Activated CD4-positive, alpha-beta T cell treated with anti-CD3 and anti-CD28 coated beads, Interleukin-2, amount 10 ng/mL, durations not matched to agents 7 days and 5 days (primary cell): Measurements from ENCODE around the gene BACE1. TPM values are rescaled to one million over a fixed set of nuclear protein-coding genes. Genes with fewer than 3 reads are reported as not detected.
"Not testable (repeated sequence)": the region's sequence is repeated elsewhere in the genome, so short reads cannot be mapped to it uniquely, and the experiment has no call there.

Experiments used
- CTCF ChIA-PET: fragments of 350-600 bp; sonication (Branson Sonifier 250); formaldehyde crosslinking; loops from one replicate; lab custom pipeline; 2021; ENCODE audit warnings: antibody characterized with exemption; lab: Charles Lee
- POLR2A ChIA-PET: fragments of 350-600 bp; sonication (Branson Sonifier 250); formaldehyde crosslinking; loops from one replicate; lab custom pipeline; 2021; ENCODE audit warnings: antibody characterized with exemption; lab: Charles Lee
- DNase-seq: peaks from one replicate; pipeline ENCODE4 v3.0.0-alpha.2; 2020
- H3K27ac Mint-ChIP-seq: one replicate; pipeline ENCODE4 v1.8.0; 2021; ENCODE audit warnings: mild to moderate bottlenecking, moderate library complexity, mixed read lengths
- H3K27me3 Mint-ChIP-seq: one replicate; pipeline ENCODE4 v1.8.0; 2021; ENCODE audit warnings: mixed read lengths
- H3K36me3 Mint-ChIP-seq: one replicate; pipeline ENCODE4 v1.8.0; 2021; ENCODE audit warnings: low read depth, mixed read lengths
- H3K4me1 Mint-ChIP-seq: one replicate; pipeline ENCODE4 v1.8.0; 2021; ENCODE audit warnings: mixed read lengths
- H3K4me3 Mint-ChIP-seq: one replicate; pipeline ENCODE4 v1.8.0; 2021; ENCODE audit warnings: mild to moderate bottlenecking, moderate library complexity, mixed read lengths
- H3K9me3 Mint-ChIP-seq: one replicate; pipeline ENCODE4 v1.8.0; 2021; ENCODE audit warnings: mixed read lengths
- total RNA-seq, 2 experiments: library from RNA; stranded (reverse); gene quantifications; one replicate each; pipeline ENCODE4 v1.2.3, GENCODE V29; 2021

Gene BACE1
- total RNA-seq, 2 experiments from 2014 or later = 0.25 to 0.48 TPM

DNA sequence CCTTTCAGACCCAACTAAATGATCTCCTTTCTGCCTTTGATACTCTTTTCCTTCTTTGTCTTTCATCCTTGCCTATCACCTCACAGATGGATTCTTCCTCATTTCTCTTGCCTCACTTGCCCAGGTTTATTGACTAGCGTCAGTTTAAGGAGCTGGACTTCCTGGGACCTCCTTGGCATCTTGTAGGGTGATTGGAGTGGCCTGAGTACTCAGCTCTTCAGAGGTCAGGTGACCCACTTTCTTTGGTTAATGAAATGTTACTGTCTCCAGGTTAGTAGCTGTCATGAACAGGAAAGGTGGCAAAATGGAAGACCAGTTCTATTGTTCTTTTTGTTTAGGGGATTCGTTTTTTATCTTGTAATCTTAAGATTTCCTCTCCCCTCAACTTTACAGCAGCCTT, 29.5 kb downstream of the BACE1 start:
- CTCF ChIA-PET = interaction anchor here (1.1 kb wide), 1 partner anchor 14 kb away, joined by 5 read pairs; no protein-coding TSS in a partner anchor

GRCh38 chr11:117284053-117284452, 32.0 kb downstream of the BACE1 start:
- Mint-ChIP-seq H3K4me1 (peaks cover 17% of the 10 kb centered on the region), H3K27ac (no peak overlapping the region), H3K27me3 (no peaks in the 10 kb centered on the region), H3K4me3 (no peak overlapping the region), H3K36me3 (peaks cover 34% of the 10 kb centered on the region), H3K9me3 (no peaks in the 10 kb centered on the region)
- no peak for DNase-seq
- ChIA-PET CTCF (no interaction called here), POLR2A (no interaction called here)

More for the DNA sequence above, 29.5 kb downstream of the BACE1 start:
- Mint-ChIP-seq H3K27ac (no peak overlapping the region), H3K9me3 (no peaks in the 10 kb centered on the region), H3K4me3 (no peak overlapping the region), H3K27me3 (no peaks in the 10 kb centered on the region), H3K4me1 (peaks cover 2% of the 10 kb centered on the region), H3K36me3 (peaks cover 33% of the 10 kb centered on the region)
- DNase-seq = no peak
- POLR2A ChIA-PET = no interaction called here

DNA sequence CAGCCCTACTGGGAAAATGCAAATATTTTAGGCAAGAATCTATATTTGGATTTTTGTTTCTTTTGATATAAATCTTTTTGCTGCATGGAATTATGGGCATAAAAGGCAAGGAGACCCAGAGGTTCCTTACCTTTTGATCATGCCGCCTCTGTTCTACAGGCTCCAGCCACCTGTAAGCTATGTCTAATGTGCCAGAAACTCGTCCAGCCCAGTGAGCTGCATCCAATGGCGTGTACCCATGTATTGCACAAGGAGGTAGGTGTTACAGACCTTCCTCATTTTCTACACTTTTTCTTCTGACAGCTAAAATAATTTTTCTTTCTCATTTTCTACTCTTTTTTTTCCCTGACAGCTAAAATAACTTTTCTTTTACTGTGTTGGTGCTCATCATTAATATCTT, 33.1 kb downstream of the BACE1 start:
- Mint-ChIP-seq H3K27me3 (no peaks in the 10 kb centered on the region), H3K9me3 (no peaks in the 10 kb centered on the region), H3K36me3 (peaks cover 34% of the 10 kb centered on the region), H3K4me1 (peaks cover 21% of the 10 kb centered on the region), H3K4me3 (no peak overlapping the region), H3K27ac (no peak overlapping the region)
- POLR2A ChIA-PET = no interaction called here
- CTCF ChIA-PET = interaction anchor here (0.6 to 0.7 kb wide), 3 partner anchors 12 to 680 kb away, joined by 3 read pairs; no protein-coding TSS in a partner anchor
- no peak for DNase-seq

- POLR2A ChIA-PET = no interaction called here
- no peak for DNase-seq
- CTCF ChIA-PET = no interaction called here
- Mint-ChIP-seq H3K36me3 (peaks cover 34% of the 10 kb centered on the region), H3K9me3 (no peaks in the 10 kb centered on the region), H3K27ac (peak overlapping the region; percentile 19), H3K4me3 (no peak overlapping the region), H3K4me1 (peaks cover 21% of the 10 kb centered on the region), H3K27me3 (no peaks in the 10 kb centered on the region)
These were observed 34.2 kb downstream of the BACE1 start for GRCh38 chr11:117281869-117282268.

DNA sequence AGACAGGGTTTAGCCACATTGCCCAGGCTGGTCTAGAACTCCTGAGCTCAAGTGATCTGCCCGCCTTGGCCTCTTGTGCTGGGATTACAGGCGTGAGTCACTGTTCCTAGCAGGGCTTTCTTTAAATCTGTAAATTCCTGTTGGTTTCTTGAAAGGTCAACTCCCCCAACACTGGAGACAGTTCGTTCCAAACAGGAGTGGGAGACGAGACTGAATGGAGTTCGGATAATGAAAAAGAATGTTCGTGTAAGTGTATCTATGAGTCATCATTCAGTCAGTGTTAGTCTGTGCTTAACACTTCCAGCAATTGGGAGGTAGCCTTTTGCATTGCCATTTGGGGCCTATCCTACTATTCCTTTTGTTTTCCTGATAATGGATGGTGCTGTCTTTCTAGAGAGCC, 34.9 kb downstream of the BACE1 start:
- DNase-seq = no peak
- Mint-ChIP-seq H3K4me1 (peaks cover 21% of the 10 kb centered on the region), H3K27me3 (no peaks in the 10 kb centered on the region), H3K9me3 (no peaks in the 10 kb centered on the region), H3K36me3 (peaks cover 30% of the 10 kb centered on the region), H3K4me3 (no peak overlapping the region), H3K27ac (no peak overlapping the region)
- CTCF ChIA-PET = no interaction called here
- POLR2A ChIA-PET = no interaction called here

DNA sequence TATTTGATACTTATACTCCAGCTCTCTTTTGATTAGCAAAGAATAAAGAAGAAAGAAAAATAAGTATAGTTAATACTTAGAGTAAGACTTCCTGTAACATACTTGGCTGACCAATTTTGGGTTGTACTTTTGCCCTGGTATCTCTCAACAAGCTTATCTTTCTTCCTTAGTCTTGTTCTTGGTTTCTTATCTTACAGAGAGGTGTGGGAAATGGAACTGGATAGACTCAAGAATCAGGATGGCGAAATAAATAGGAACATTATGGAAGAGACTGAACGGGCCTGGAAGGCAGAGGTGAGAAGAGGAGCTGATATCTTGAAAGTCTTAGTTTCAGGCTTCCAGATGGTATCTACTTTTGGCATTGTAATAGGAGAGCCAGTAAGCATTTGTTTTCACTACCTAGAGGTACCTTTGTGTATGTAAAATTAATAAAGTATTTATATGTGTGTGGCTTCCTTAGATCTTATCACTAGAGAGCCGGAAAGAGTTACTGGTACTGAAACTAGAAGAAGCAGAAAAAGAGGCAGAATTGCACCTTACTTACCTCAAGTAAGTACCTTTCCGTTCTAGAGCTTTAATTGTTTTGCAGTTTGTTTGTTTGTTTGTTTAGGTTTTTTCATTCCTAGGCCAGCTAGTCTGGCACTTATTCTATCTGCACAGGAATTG, 36.2 kb downstream of the BACE1 start:
- POLR2A ChIA-PET = no interaction called here
- peak overlapping the region; percentile 89 for H3K27ac Mint-ChIP-seq
- no peaks in the 10 kb centered on the region for H3K9me3 Mint-ChIP-seq
- H3K4me1 Mint-ChIP-seq = peaks cover 32% of the 10 kb centered on the region
- peak overlapping the region; percentile 50 for H3K4me3 Mint-ChIP-seq
- peaks cover 27% of the 10 kb centered on the region for H3K36me3 Mint-ChIP-seq
- CTCF ChIA-PET = no interaction called here
- no peak for DNase-seq
- no peaks in the 10 kb centered on the region for H3K27me3 Mint-ChIP-seq

DNA sequence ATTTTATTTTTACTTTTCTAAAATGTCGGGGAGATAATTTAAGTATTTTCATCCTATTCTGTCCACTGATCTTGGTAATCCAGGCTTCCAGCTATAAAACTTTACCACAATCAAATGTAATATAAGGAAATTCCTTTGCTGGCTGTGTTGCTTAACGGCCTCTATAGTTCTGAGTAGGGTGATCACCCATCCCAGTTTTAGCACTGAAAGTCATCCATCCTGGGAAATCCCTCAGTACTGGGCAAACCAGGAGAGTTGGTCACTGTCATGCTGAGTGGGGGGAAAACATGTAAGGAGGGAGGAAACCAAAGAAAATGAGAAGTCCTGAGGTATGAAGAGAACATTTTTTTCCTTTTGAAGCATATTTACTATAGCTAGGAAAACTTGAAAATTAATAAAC, 37.7 kb downstream of the BACE1 start:
- Mint-ChIP-seq H3K4me3 (no peak overlapping the region), H3K27ac (no peak overlapping the region), H3K9me3 (peaks cover 4% of the 10 kb centered on the region), H3K27me3 (no peaks in the 10 kb centered on the region), H3K36me3 (peaks cover 32% of the 10 kb centered on the region), H3K4me1 (peaks cover 33% of the 10 kb centered on the region)
- ChIA-PET POLR2A (no interaction called here), CTCF (no interaction called here)
- DNase-seq = no peak

DNA sequence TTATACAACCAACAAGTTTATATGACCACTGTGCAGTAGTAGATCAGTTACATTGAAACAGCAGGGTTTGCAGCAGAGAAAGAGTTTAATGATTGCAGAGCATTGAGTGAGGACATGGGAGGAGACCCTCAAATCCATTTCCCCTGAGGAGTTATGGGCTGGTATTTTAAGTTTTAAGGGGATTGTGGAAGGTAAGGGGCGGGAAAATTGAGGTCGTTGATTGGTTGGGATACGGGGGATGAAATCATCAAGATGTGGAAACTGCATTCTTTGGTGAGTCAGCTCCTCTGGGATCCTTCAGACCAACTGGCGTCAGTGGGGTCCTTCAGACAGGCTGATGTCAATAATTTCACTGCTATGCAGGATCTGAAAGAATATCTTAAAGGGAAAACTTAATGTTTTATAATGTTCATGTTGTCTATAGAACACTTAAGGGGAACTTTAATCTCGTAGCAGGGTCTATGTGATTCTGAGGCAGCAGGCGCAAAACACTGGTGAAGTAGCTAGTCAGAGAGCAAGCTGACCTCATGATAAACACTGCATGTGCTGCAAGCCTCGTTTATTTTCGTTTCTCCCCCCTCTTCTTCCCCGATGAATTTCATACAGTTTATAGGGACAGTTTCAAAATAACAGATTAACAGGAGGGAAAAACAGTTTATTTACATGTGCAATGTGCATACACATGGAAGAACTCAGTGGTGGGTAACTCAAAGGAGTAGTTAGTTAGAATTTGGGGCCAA, 42.3 kb downstream of the BACE1 start:
- H3K27me3 Mint-ChIP-seq = no peaks in the 10 kb centered on the region
- CTCF ChIA-PET = interaction anchor here (0.6 to 1.3 kb wide), 2 partner anchors 10 to 19 kb away, joined by 3 read pairs; no protein-coding TSS in a partner anchor
- peaks cover 7% of the 10 kb centered on the region for H3K9me3 Mint-ChIP-seq
- POLR2A ChIA-PET = no interaction called here
- H3K27ac Mint-ChIP-seq = no peak overlapping the region
- DNase-seq = no peak
- no peak overlapping the region for H3K4me3 Mint-ChIP-seq
- H3K4me1 Mint-ChIP-seq = peaks cover 14% of the 10 kb centered on the region
- peaks cover 16% of the 10 kb centered on the region for H3K36me3 Mint-ChIP-seq

DNA sequence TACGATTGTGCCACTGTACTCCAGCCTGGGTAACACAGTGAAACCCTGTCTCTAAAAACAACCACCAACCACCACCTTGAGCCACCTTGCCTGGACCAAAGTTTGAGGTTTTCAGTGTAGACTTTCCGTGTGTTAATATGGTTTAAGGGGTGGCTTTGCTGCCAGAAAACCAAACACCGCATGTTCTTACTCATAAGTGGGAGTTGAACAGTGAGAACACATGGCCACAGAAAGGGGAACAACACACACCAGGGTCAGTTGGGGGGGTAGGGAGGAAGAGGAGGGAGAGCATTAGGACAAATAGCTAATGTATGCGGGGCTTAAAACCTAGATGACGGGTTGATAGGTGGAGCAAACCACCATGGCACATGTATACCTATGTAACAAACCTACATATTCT, 43.9 kb downstream of the BACE1 start:
- H3K27ac Mint-ChIP-seq, H3K9me3 Mint-ChIP-seq, H3K27me3 Mint-ChIP-seq, H3K4me3 Mint-ChIP-seq, POLR2A ChIA-PET, DNase-seq: not testable (repeated sequence)
- peaks cover 16% of the 10 kb centered on the region for H3K36me3 Mint-ChIP-seq
- H3K4me1 Mint-ChIP-seq = peaks cover 13% of the 10 kb centered on the region
- CTCF ChIA-PET = interaction anchor here (0.7 to 1.1 kb wide), 2 partner anchors 14 to 1198 kb away, joined by 5 read pairs; no protein-coding TSS in a partner anchor

GRCh38 chr11:117271208-117271607, 44.8 kb downstream of the BACE1 start:
- peaks cover 7% of the 10 kb centered on the region for H3K9me3 Mint-ChIP-seq
- H3K27ac Mint-ChIP-seq = no peak overlapping the region
- peaks cover 13% of the 10 kb centered on the region for H3K4me1 Mint-ChIP-seq
- H3K4me3 Mint-ChIP-seq = no peak overlapping the region
- ChIA-PET POLR2A (no interaction called here), CTCF (no interaction called here)
- no peaks in the 10 kb centered on the region for H3K27me3 Mint-ChIP-seq
- H3K36me3 Mint-ChIP-seq = peaks cover 18% of the 10 kb centered on the region
- no peak for DNase-seq

- CTCF ChIA-PET = no interaction called here
- Mint-ChIP-seq H3K36me3 (peaks cover 13% of the 10 kb centered on the region), H3K27me3 (no peaks in the 10 kb centered on the region), H3K27ac (no peak overlapping the region), H3K9me3 (peaks cover 7% of the 10 kb centered on the region), H3K4me3 (no peak overlapping the region), H3K4me1 (peaks cover 2% of the 10 kb centered on the region)
- POLR2A ChIA-PET = no interaction called here
- no peak for DNase-seq
These were observed 46.2 kb downstream of the BACE1 start for GRCh38 chr11:117269856-117270255.

DNA sequence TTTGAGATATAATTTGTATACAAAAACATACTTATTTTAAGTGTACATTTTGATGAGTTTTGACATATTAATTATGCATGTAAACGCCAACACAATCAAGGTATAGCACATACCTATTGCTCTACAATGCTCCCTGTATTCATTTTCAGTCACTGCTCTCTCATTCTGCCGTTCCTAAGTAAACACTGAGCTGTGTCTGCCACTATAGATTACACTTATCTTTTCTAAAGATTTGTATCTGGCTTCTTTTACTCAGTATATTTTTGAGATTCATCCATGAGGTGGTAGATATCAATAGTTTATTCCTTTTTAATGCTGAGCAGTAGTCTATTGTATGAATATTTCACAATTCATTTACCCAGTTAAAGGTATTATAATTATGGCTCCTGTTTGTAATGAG, 50.3 kb downstream of the BACE1 start:
- ChIA-PET POLR2A (no interaction called here), CTCF (no interaction called here)
- Mint-ChIP-seq H3K27me3 (no peaks in the 10 kb centered on the region), H3K27ac (no peak overlapping the region), H3K4me3 (no peak overlapping the region), H3K9me3 (no peaks in the 10 kb centered on the region), H3K36me3 (peaks cover 8% of the 10 kb centered on the region), H3K4me1 (no peaks in the 10 kb centered on the region)
- DNase-seq = no peak

DNA sequence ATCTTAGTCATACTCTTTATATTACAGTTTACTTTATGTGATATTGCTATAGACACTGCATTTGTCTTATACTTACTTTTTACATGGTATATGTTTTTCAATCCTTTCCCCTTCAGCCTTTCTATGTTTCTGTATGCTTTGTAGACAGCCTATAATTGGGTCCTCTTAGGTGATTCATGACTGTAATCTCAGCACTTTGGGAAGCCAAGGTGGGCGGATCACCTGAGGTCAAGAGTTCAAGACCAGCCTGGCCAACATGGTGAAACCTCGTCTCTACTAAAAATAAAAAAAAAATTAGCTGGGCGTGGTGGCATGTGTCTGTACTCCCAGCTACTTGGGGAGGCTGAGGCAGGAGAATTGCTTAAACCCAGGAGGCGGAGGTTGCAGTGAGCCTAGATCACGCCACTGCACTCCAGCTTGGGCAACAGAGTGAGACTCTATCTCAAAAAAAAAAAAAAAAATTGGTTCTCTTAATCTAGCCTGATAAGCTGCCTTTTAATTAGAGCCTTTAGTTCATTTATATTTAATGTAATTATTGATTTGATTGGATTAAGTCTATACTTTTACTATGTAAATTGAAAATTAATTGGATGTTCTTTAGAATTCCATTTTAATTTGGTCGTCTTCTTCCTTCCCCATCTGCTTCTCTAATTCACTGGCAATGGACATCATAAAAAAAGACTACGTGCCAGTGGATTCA, 51.3 kb downstream of the BACE1 start:
- H3K4me1 Mint-ChIP-seq, H3K27ac Mint-ChIP-seq, H3K9me3 Mint-ChIP-seq, H3K27me3 Mint-ChIP-seq, DNase-seq, H3K4me3 Mint-ChIP-seq, H3K36me3 Mint-ChIP-seq, POLR2A ChIA-PET: not testable (repeated sequence)
- CTCF ChIA-PET = interaction anchor here (0.6 kb wide), 1 partner anchor 502 kb away, joined by 4 read pairs; no protein-coding TSS in a partner anchor
